Measurements from ENCODE around the gene SERINC2. TPM values are rescaled to one million over a fixed set of nuclear protein-coding genes. Genes with fewer than 3 reads are reported as not detected.

SERINC2 gene
- total and polyA plus RNA-seq, 2 of the 8 experiments (the other 6 are each of a cell fraction or from before 2014, with no cell fraction given), result 31.4 to 60.0 TPM

DNA sequence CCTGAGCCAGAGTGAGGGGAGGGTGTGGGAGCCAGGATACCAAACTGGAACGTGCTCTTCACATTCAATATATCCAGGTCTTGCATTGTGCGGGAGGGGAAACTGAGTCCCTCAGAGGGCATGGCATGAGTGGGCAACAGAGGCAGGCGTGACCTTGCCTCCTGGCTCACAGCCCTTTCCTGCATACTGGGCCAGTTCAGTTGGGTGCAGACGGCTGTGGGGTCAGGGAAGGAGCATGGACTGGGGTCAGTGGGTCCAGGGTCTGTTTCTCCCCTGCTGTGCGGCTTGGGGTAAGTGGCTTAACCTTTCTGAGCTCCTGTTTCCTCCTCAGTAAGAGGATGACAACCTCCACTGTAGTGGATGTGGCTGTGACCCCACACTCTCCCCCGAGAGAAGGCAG is 16.6 kb downstream of the SERINC2 start (continued):
- TF ChIP-seq, protein P1, sequence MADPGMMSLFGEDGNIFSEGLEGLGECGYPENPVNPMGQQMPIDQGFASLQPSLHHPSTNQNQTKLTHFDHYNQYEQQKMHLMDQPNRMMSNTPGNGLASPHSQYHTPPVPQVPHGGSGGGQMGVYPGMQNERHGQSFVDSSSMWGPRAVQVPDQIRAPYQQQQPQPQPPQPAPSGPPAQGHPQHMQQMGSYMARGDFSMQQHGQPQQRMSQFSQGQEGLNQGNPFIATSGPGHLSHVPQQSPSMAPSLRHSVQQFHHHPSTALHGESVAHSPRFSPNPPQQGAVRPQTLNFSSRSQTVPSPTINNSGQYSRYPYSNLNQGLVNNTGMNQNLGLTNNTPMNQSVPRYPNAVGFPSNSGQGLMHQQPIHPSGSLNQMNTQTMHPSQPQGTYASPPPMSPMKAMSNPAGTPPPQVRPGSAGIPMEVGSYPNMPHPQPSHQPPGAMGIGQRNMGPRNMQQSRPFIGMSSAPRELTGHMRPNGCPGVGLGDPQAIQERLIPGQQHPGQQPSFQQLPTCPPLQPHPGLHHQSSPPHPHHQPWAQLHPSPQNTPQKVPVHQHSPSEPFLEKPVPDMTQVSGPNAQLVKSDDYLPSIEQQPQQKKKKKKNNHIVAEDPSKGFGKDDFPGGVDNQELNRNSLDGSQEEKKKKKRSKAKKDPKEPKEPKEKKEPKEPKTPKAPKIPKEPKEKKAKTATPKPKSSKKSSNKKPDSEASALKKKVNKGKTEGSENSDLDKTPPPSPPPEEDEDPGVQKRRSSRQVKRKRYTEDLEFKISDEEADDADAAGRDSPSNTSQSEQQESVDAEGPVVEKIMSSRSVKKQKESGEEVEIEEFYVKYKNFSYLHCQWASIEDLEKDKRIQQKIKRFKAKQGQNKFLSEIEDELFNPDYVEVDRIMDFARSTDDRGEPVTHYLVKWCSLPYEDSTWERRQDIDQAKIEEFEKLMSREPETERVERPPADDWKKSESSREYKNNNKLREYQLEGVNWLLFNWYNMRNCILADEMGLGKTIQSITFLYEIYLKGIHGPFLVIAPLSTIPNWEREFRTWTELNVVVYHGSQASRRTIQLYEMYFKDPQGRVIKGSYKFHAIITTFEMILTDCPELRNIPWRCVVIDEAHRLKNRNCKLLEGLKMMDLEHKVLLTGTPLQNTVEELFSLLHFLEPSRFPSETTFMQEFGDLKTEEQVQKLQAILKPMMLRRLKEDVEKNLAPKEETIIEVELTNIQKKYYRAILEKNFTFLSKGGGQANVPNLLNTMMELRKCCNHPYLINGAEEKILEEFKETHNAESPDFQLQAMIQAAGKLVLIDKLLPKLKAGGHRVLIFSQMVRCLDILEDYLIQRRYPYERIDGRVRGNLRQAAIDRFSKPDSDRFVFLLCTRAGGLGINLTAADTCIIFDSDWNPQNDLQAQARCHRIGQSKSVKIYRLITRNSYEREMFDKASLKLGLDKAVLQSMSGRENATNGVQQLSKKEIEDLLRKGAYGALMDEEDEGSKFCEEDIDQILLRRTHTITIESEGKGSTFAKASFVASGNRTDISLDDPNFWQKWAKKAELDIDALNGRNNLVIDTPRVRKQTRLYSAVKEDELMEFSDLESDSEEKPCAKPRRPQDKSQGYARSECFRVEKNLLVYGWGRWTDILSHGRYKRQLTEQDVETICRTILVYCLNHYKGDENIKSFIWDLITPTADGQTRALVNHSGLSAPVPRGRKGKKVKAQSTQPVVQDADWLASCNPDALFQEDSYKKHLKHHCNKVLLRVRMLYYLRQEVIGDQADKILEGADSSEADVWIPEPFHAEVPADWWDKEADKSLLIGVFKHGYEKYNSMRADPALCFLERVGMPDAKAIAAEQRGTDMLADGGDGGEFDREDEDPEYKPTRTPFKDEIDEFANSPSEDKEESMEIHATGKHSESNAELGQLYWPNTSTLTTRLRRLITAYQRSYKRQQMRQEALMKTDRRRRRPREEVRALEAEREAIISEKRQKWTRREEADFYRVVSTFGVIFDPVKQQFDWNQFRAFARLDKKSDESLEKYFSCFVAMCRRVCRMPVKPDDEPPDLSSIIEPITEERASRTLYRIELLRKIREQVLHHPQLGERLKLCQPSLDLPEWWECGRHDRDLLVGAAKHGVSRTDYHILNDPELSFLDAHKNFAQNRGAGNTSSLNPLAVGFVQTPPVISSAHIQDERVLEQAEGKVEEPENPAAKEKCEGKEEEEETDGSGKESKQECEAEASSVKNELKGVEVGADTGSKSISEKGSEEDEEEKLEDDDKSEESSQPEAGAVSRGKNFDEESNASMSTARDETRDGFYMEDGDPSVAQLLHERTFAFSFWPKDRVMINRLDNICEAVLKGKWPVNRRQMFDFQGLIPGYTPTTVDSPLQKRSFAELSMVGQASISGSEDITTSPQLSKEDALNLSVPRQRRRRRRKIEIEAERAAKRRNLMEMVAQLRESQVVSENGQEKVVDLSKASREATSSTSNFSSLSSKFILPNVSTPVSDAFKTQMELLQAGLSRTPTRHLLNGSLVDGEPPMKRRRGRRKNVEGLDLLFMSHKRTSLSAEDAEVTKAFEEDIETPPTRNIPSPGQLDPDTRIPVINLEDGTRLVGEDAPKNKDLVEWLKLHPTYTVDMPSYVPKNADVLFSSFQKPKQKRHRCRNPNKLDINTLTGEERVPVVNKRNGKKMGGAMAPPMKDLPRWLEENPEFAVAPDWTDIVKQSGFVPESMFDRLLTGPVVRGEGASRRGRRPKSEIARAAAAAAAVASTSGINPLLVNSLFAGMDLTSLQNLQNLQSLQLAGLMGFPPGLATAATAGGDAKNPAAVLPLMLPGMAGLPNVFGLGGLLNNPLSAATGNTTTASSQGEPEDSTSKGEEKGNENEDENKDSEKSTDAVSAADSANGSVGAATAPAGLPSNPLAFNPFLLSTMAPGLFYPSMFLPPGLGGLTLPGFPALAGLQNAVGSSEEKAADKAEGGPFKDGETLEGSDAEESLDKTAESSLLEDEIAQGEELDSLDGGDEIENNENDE (IDR thresholded peaks at IDR 0.05; ENCODE audit: insufficient replicate concordance, low read length), result no peak
- TF ChIP-seq EZH2 (IDR thresholded peaks at IDR 0.05; ENCODE audit: low read depth, low read length, severe bottlenecking) (no peak), EGR1 (IDR thresholded peaks at IDR 0.05; ENCODE audit: borderline replicate concordance, low read depth, low read length) (no peak), RNF2 (IDR thresholded peaks at IDR 0.05; ENCODE audit: borderline replicate concordance, low read depth, low read length, missing control alignments, poor library complexity, severe bottlenecking) (no peak)
